OCI-LY1 (cell line): ENCODE data around the gene RHEBL1.

ENCODE experiments used
- H2AFZ ChIP-seq: fragments of 200-600 bp; sonication (generic), shearing (Covaris generic); 2 replicates; pipeline ENCODE4 v1.6.0; 2014; ENCODE audit warnings: antibody characterized with exemption, mild to moderate bottlenecking, low read length
- H3F3A ChIP-seq: fragments of 200-600 bp; sonication (generic), shearing (Covaris generic); 2 replicates; pipeline ENCODE4 v1.6.0; 2014; ENCODE audit warnings: mild to moderate bottlenecking, antibody characterized with exemption, low read length, moderate library complexity; ENCODE audit not compliant: insufficient read depth
- H3K27ac ChIP-seq: fragments of 200-600 bp; sonication (generic); 2 replicates; pipeline ENCODE4 v1.5.1; 2014; ENCODE audit warnings: low read length, mixed run types, mild to moderate bottlenecking, low read depth; ENCODE audit not compliant: poor library complexity, severe bottlenecking
- H3K27me3 ChIP-seq: fragments of 200-600 bp; sonication (generic); 2 replicates; pipeline ENCODE4 v1.6.0; 2014; ENCODE audit warnings: antibody characterized with exemption, mild to moderate bottlenecking, low read length, moderate library complexity; ENCODE audit not compliant: insufficient read depth
- H3K36me3 ChIP-seq: fragments of 200-600 bp; sonication (generic); 2 replicates; pipeline ENCODE4 v1.6.1; 2014; ENCODE audit warnings: mild to moderate bottlenecking, antibody characterized with exemption, low read length, moderate library complexity, mixed read lengths; ENCODE audit not compliant: insufficient read depth
- H3K4me1 ChIP-seq: fragments of 200-600 bp; sonication (generic); 2 replicates; pipeline ENCODE4 v1.5.1; 2014; ENCODE audit warnings: mild to moderate bottlenecking, low read length, moderate library complexity; ENCODE audit not compliant: insufficient read depth, severe bottlenecking
- H3K4me2 ChIP-seq: fragments of 200-600 bp; sonication (generic), shearing (Covaris generic); 2 replicates; pipeline ENCODE4 v1.6.1; 2014; ENCODE audit warnings: low read length
- H3K4me3 ChIP-seq: fragments of 200-600 bp; sonication (generic); 2 replicates; pipeline ENCODE4 v1.5.1; 2014; ENCODE audit warnings: low read length, low read depth, mild to moderate bottlenecking, mixed read lengths; ENCODE audit not compliant: poor library complexity, severe bottlenecking
- H3K79me2 ChIP-seq: fragments of 200-600 bp; shearing (Covaris generic); 2 replicates; pipeline ENCODE4 v1.6.1; 2016; ENCODE audit warnings: mixed run types, low read length, mixed read lengths; ENCODE audit not compliant: insufficient read depth
- H3K9ac ChIP-seq: fragments of 200-600 bp; sonication (generic), shearing (Covaris generic); 2 replicates; pipeline ENCODE4 v1.6.1; 2014; ENCODE audit warnings: mild to moderate bottlenecking, low read length, mixed read lengths
- H3K9me2 ChIP-seq: fragments of 200-600 bp; sonication (generic), shearing (Covaris generic); 2 replicates; pipeline ENCODE4 v1.6.1; 2014; ENCODE audit warnings: low read depth, mild to moderate bottlenecking, low read length, mixed read lengths
- H3K9me3 ChIP-seq: fragments of 200-600 bp; shearing (Covaris generic); 2 replicates; pipeline ENCODE4 v1.6.1; 2014; ENCODE audit warnings: low read length, mixed read lengths
- H4K20me1 ChIP-seq: fragments of 200-600 bp; sonication (generic), shearing (Covaris generic); 2 replicates; pipeline ENCODE4 v1.6.0; 2016; ENCODE audit warnings: mild to moderate bottlenecking, low read length; ENCODE audit not compliant: insufficient read depth
- EZH2 ChIP-seq: fragments of 200-600 bp; sonication (generic), shearing (Covaris generic); IDR thresholded peaks from 2 replicates; pipeline ENCODE4 v1.8.0; 2017; ENCODE audit warnings: borderline replicate concordance, mixed run types, mild to moderate bottlenecking, antibody characterized with exemption, low read length, moderate library complexity, mixed read lengths
- TF ChIP-seq, protein P1 (sequence below): fragments of 200-600 bp; sonication (generic), shearing (Covaris generic); IDR thresholded peaks from 2 replicates; pipeline ENCODE4 v1.5.1; 2017; ENCODE audit warnings: mild to moderate bottlenecking, antibody characterized with exemption, low read length, moderate library complexity, mixed read lengths

Gene RHEBL1

DNA sequence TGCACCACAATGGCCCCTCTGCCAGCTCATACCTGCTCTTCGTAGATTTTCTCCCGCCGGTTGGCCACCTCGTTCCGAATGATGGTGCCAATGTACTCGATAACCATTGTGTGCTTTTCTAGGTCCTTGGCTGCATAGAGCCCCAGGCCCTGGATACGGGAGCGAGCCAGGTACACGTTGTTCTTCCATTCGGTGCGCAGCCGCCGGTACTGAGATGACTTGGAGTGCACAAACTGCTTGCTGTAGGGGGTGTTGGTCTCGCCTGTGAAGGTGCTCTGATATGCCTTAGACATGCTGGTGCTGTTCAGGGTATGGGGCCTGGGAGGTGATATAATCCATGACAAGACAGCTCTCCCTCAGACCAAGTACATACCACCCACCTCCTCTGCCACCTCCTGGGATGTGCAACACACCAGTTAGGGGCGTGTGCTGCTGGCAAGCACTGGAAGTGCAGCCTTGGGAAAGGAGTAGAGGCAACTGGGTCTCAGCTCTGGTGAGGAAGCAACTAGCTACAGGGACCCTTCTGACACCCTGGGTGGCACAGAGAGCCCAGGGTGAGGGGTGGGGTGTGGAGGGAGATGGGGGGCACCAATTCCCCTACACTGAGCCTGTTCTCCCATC is 47.1 kb downstream of the RHEBL1 start:
- TF ChIP-seq EZH2 = no peak
- TF ChIP-seq, protein P1, sequence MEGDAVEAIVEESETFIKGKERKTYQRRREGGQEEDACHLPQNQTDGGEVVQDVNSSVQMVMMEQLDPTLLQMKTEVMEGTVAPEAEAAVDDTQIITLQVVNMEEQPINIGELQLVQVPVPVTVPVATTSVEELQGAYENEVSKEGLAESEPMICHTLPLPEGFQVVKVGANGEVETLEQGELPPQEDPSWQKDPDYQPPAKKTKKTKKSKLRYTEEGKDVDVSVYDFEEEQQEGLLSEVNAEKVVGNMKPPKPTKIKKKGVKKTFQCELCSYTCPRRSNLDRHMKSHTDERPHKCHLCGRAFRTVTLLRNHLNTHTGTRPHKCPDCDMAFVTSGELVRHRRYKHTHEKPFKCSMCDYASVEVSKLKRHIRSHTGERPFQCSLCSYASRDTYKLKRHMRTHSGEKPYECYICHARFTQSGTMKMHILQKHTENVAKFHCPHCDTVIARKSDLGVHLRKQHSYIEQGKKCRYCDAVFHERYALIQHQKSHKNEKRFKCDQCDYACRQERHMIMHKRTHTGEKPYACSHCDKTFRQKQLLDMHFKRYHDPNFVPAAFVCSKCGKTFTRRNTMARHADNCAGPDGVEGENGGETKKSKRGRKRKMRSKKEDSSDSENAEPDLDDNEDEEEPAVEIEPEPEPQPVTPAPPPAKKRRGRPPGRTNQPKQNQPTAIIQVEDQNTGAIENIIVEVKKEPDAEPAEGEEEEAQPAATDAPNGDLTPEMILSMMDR = no peak

DNA sequence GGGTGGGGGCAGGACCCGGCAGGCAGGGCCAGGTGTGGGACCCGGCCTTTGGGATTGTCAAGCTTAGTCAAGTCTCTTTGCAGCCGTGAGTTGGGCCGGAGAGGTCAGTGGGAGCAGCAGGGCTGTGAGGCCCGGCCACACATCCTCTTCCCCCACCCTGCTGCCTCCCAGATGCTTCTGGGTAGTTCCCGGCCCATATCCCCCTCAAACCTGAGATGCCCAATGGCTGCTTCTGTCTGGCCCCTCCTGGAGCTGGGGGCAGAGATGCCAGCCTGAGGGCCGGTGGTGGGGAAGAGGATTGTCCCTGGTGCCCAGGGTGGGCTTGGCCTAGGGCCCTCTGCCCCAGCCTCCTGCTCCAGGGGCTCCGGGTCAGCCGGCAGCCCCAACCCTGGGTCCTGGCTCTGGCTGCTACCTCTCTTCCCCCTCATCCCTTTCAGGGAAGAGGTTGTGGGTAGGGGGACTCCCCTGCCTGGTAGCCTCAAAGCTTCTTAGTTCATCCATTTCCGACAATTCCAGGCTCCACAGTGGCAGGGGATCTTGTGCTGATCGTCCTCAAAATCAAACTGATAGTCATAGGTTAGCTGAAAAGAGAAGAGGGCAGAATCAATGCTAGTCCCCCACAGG is 48.4 kb downstream of the RHEBL1 start:
- Histone ChIP-seq H3K9me3 (no peaks in the 10 kb centered on the region), H3F3A (peaks cover 4% of the 10 kb centered on the region; the same call in 1 of the 2 replicates), H3K27ac (no peak overlapping the region), H3K4me3 (no peak overlapping the region), H3K36me3 (peaks cover 58% of the 10 kb centered on the region), H4K20me1 (no peaks in the 10 kb centered on the region), H2AFZ (no peak overlapping the region), H3K79me2 (no peaks in the 10 kb centered on the region), H3K4me1 (peaks cover 23% of the 10 kb centered on the region), H3K9ac (no peak overlapping the region), H3K4me2 (no peak overlapping the region), H3K9me2 (no peaks in the 10 kb centered on the region), H3K27me3 (no peaks in the 10 kb centered on the region)
- TF ChIP-seq, protein P1 = no peak
- TF ChIP-seq EZH2 = no peak

More for the DNA sequence above, 47.1 kb downstream of the RHEBL1 start:
- Histone ChIP-seq H3K4me2 (no peak overlapping the region), H4K20me1 (no peaks in the 10 kb centered on the region), H3K9ac (no peak overlapping the region), H3K9me3 (no peaks in the 10 kb centered on the region), H3K79me2 (no peaks in the 10 kb centered on the region), H3F3A (peaks cover 4% of the 10 kb centered on the region; the same call in 1 of the 2 replicates), H3K4me1 (peaks cover 17% of the 10 kb centered on the region), H3K27me3 (no peaks in the 10 kb centered on the region), H3K9me2 (no peaks in the 10 kb centered on the region), H3K4me3 (no peak overlapping the region), H3K36me3 (peaks cover 70% of the 10 kb centered on the region), H3K27ac (no peak overlapping the region), H2AFZ (no peak overlapping the region)

DNA sequence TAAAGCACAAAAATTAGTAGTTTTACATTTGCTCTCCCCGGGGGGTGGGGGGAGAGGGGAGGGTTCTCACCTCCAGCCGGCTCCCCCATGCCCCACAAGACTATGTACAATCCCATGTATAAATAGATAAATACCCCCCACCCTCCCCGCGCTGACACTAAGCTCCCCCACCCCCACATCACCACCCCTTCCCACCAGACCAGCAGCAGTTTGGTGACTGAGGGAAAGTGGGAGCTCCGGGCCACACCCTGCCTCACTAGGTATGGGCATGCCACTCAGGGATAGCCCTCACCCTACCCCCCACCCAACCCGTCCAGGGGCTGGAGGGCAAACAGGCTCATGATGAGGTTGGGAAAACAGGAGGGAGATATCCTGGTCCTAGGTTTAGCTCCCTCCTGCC is 49.3 kb downstream of the RHEBL1 start:
- H3F3A ChIP-seq = peaks cover 4% of the 10 kb centered on the region; the same call in 1 of the 2 replicates
- no peak overlapping the region for H3K27ac ChIP-seq
- TF ChIP-seq EZH2 = no peak
- TF ChIP-seq, protein P1 = no peak
- H4K20me1 ChIP-seq = no peaks in the 10 kb centered on the region
- no peaks in the 10 kb centered on the region for H3K9me3 ChIP-seq
- no peaks in the 10 kb centered on the region for H3K9me2 ChIP-seq
- H2AFZ ChIP-seq = no peak overlapping the region
- no peak overlapping the region for H3K4me2 ChIP-seq
- no peak overlapping the region for H3K9ac ChIP-seq
- H3K4me3 ChIP-seq = no peak overlapping the region
- H3K27me3 ChIP-seq = no peaks in the 10 kb centered on the region
- no peaks in the 10 kb centered on the region for H3K79me2 ChIP-seq
- H3K4me1 ChIP-seq = peaks cover 23% of the 10 kb centered on the region
- H3K36me3 ChIP-seq = peaks cover 48% of the 10 kb centered on the region
